ENCODE data around the gene PLXNA4.
"Not testable (repeated sequence)": the region's sequence is repeated elsewhere in the genome, so short reads cannot be mapped to it uniquely, and the experiment has no call there.

The PLXNA4 gene

GRCh38 chr7:132414857-132415256, 161.4 kb downstream of the PLXNA4 start:
- DNase-seq (ENCODE audit: low read depth) = no peak

- no peak for DNase-seq (ENCODE audit: low read depth)
Measured at GRCh38 chr7:132412435-132412834, 163.8 kb downstream of the PLXNA4 start.

- no peak for DNase-seq (ENCODE audit: low read depth)
Measured at GRCh38 chr7:132410861-132411541, 165.3 kb downstream of the PLXNA4 start.

GRCh38 chr7:132410385-132410784, 165.9 kb downstream of the PLXNA4 start:
- DNase-seq (ENCODE audit: low read depth) = no peak

- DNase-seq (ENCODE audit: low read depth) = no peak
Measured at GRCh38 chr7:132407764-132408163, 168.5 kb downstream of the PLXNA4 start.

GRCh38 chr7:132406039-132406438, 170.2 kb downstream of the PLXNA4 start:
- no peak for DNase-seq (ENCODE audit: low read depth)

- DNase-seq (ENCODE audit: low read depth) = no peak
Measured at GRCh38 chr7:132404261-132404660, 172.0 kb downstream of the PLXNA4 start.

- DNase-seq (ENCODE audit: low read depth) = no peak
Measured at GRCh38 chr7:132403465-132404110, 172.7 kb downstream of the PLXNA4 start.

- no peak for DNase-seq (ENCODE audit: low read depth)
Measured at GRCh38 chr7:132402751-132403245, 173.5 kb downstream of the PLXNA4 start.

- DNase-seq (ENCODE audit: low read depth) = no peak
Measured at GRCh38 chr7:132402096-132402495, 174.2 kb downstream of the PLXNA4 start.

- DNase-seq (ENCODE audit: low read depth) = no peak
Measured at GRCh38 chr7:132400561-132401142, 175.6 kb downstream of the PLXNA4 start.

GRCh38 chr7:132399367-132399766, 176.9 kb downstream of the PLXNA4 start:
- DNase-seq (ENCODE audit: low read depth) = no peak

- no peak for DNase-seq (ENCODE audit: low read depth)
Measured at GRCh38 chr7:132398253-132398925, 177.9 kb downstream of the PLXNA4 start.

GRCh38 chr7:132397070-132397469, 179.2 kb downstream of the PLXNA4 start:
- no peak for DNase-seq (ENCODE audit: low read depth)

GRCh38 chr7:132395361-132395760, 180.9 kb downstream of the PLXNA4 start:
- no peak for DNase-seq (ENCODE audit: low read depth)

GRCh38 chr7:132394283-132395198, 181.7 kb downstream of the PLXNA4 start:
- no peak for DNase-seq (ENCODE audit: low read depth)

- DNase-seq (ENCODE audit: low read depth) = no peak
Measured at GRCh38 chr7:132393789-132394261, 182.4 kb downstream of the PLXNA4 start.

GRCh38 chr7:132392713-132393112, 183.6 kb downstream of the PLXNA4 start:
- DNase-seq (ENCODE audit: low read depth) = no peak

- no peak for DNase-seq (ENCODE audit: low read depth)
Measured at GRCh38 chr7:132390705-132391104, 185.6 kb downstream of the PLXNA4 start.

GRCh38 chr7:132390049-132390448, 186.2 kb downstream of the PLXNA4 start:
- not testable (repeated sequence) for DNase-seq (ENCODE audit: low read depth)

- no peak for DNase-seq (ENCODE audit: low read depth)
Measured at GRCh38 chr7:132388688-132389087, 187.6 kb downstream of the PLXNA4 start.
